H9 (cell line): ENCODE data around the gene GPR156. TPM values are rescaled to one million over a fixed set of nuclear protein-coding genes. Genes with fewer than 3 reads are reported as not detected.

Experiments used
- DNase-seq: peaks from one replicate; pipeline ENCODE4 v3.0.0-alpha.2; 2017
- H2AFZ ChIP-seq: one replicate; pipeline ENCODE4 v1.6.1; 2013; ENCODE audit warnings: mild to moderate bottlenecking, low read length, control low read depth, moderate library complexity
- H2AK5ac ChIP-seq: 2 replicates; pipeline ENCODE4 v1.6.1; 2013; ENCODE audit warnings: low read length, control low read depth, mixed read lengths; ENCODE audit not compliant: insufficient read length
- H2BK120ac ChIP-seq: one replicate; pipeline ENCODE4 v1.6.1; 2013; ENCODE audit warnings: low read depth, mild to moderate bottlenecking, low read length, control low read depth, inconsistent platforms; ENCODE audit not compliant: poor library complexity, severe bottlenecking
- H2BK12ac ChIP-seq: 2 replicates; pipeline ENCODE4 v1.6.1; 2013; ENCODE audit warnings: low read length, control low read depth, mixed read lengths, low read depth; ENCODE audit not compliant: insufficient read length
- H2BK15ac ChIP-seq: 2 replicates; pipeline ENCODE4 v1.6.1; 2013; ENCODE audit warnings: low read depth, low read length, control low read depth
- H2BK20ac ChIP-seq: one replicate; pipeline ENCODE4 v1.6.1; 2013; ENCODE audit warnings: low read depth, mild to moderate bottlenecking, low read length, control low read depth, inconsistent platforms; ENCODE audit not compliant: poor library complexity, severe bottlenecking
- H2BK5ac ChIP-seq: 2 replicates; pipeline ENCODE4 v1.6.1; 2013; ENCODE audit warnings: low read length, control low read depth, mixed read lengths; ENCODE audit not compliant: insufficient read length
- H3K14ac ChIP-seq: 2 replicates; pipeline ENCODE4 v1.6.1; 2013; ENCODE audit warnings: low read length, control low read depth; ENCODE audit not compliant: insufficient read depth
- H3K18ac ChIP-seq: 2 replicates; pipeline ENCODE4 v1.6.1; 2013; ENCODE audit warnings: low read depth, mild to moderate bottlenecking, mixed read lengths, low read length, control low read depth; ENCODE audit not compliant: insufficient read length
- H3K23ac ChIP-seq: 2 replicates; pipeline ENCODE4 v1.6.1; 2013; ENCODE audit warnings: low read length, control low read depth, mixed read lengths, low read depth; ENCODE audit not compliant: insufficient read length
- H3K23me2 ChIP-seq: 2 replicates; pipeline ENCODE4 v1.6.1; 2013; ENCODE audit warnings: low read depth, mild to moderate bottlenecking, mixed read lengths, low read length, control low read depth; ENCODE audit not compliant: insufficient read length, poor library complexity, severe bottlenecking
- H3K27ac ChIP-seq: 2 replicates; pipeline ENCODE4 v1.5.1; 2013; ENCODE audit warnings: low read length, control low read depth, mixed read lengths, low read depth; ENCODE audit not compliant: insufficient read length
- H3K27me3 ChIP-seq: 2 replicates; pipeline ENCODE4 v1.6.1; 2013; ENCODE audit warnings: low read length, control low read depth, inconsistent platforms; ENCODE audit not compliant: insufficient read depth
- H3K4ac ChIP-seq: 2 replicates; pipeline ENCODE4 v1.6.1; 2013; ENCODE audit warnings: low read depth, mild to moderate bottlenecking, control low read depth, inconsistent platforms, low read length, moderate library complexity
- H3K4me1 ChIP-seq: 2 replicates; pipeline ENCODE4 v1.6.1; 2013; ENCODE audit warnings: low read length, control low read depth, inconsistent platforms; ENCODE audit not compliant: insufficient read depth
- H3K4me2 ChIP-seq: 2 replicates; pipeline ENCODE4 v1.6.1; 2013; ENCODE audit warnings: low read length, control low read depth, mixed read lengths; ENCODE audit not compliant: insufficient read length, insufficient read depth
- H3K56ac ChIP-seq: 2 replicates; pipeline ENCODE4 v1.6.1; 2013; ENCODE audit warnings: low read depth, mild to moderate bottlenecking, mixed read lengths, low read length, control low read depth; ENCODE audit not compliant: insufficient read length
- H3K79me1 ChIP-seq: 2 replicates; pipeline ENCODE4 v1.6.1; 2013; ENCODE audit warnings: low read depth, mild to moderate bottlenecking, moderate library complexity, low read length, control low read depth, inconsistent platforms; ENCODE audit not compliant: insufficient read depth, poor library complexity, severe bottlenecking
- H3K79me2 ChIP-seq: 2 replicates; pipeline ENCODE4 v1.6.1; 2013; ENCODE audit warnings: low read length, control low read depth, inconsistent platforms; ENCODE audit not compliant: insufficient read depth
- H3K9ac ChIP-seq: 2 replicates; pipeline ENCODE4 v1.6.1; 2013; ENCODE audit warnings: low read length, control low read depth, mixed read lengths; ENCODE audit not compliant: insufficient read length; ENCODE audit errors: extremely low read depth
- H3K9me3 ChIP-seq: one replicate; pipeline ENCODE4 v1.6.1; 2013; ENCODE audit warnings: low read depth, low read length, inconsistent platforms; ENCODE audit not compliant: control insufficient read depth
- H3T11ph ChIP-seq: one replicate; pipeline ENCODE4 v1.6.1; 2013; ENCODE audit warnings: mild to moderate bottlenecking, low read length, control low read depth, inconsistent platforms
- H4K20me1 ChIP-seq: one replicate; pipeline ENCODE4 v1.6.1; 2013; ENCODE audit not compliant: control insufficient read depth, insufficient read length, insufficient read depth
- H4K5ac ChIP-seq: 2 replicates; pipeline ENCODE4 v1.6.1; 2013; ENCODE audit warnings: low read depth, mild to moderate bottlenecking, mixed read lengths, low read length, control low read depth; ENCODE audit not compliant: insufficient read length
- H4K8ac ChIP-seq: replicated peaks from 2 replicates; pipeline ENCODE4 v1.6.1; 2013; ENCODE audit warnings: low read length, control low read depth, mixed read lengths, low read depth; ENCODE audit not compliant: insufficient read length
- H4K91ac ChIP-seq: 2 replicates; pipeline ENCODE4 v1.6.1; 2013; ENCODE audit warnings: low read depth, mild to moderate bottlenecking, moderate library complexity, mixed read lengths, low read length, control low read depth; ENCODE audit not compliant: insufficient read length
- H3K27ac Mint-ChIP-seq, 3 experiments: 2 replicates in 2 of 3; 3 replicates in 1 of 3; pipeline ENCODE4 v1.8.0; 2020 to 2021; ENCODE audit warnings: mixed read lengths in 3 of 3, mild to moderate bottlenecking in 1 of 3, moderate library complexity in 1 of 3
- H3K27me3 Mint-ChIP-seq: 2 replicates; pipeline ENCODE4 v1.8.0; 2021; ENCODE audit warnings: low read depth, mild to moderate bottlenecking, moderate library complexity, mixed read lengths
- H3K36me3 Mint-ChIP-seq, 3 experiments: 2 replicates in 2 of 3; 3 replicates in 1 of 3; pipeline ENCODE4 v1.8.0; 2020 to 2021; ENCODE audit warnings: low read depth in 3 of 3, mixed read lengths in 3 of 3; ENCODE audit not compliant: insufficient read depth in 1 of 3
- H3K4me1 Mint-ChIP-seq, 2 experiments: 2 replicates each; pipeline ENCODE4 v1.8.0; 2020; ENCODE audit warnings: mixed read lengths in 2 of 2
- H3K4me3 Mint-ChIP-seq, 2 experiments: 2 replicates in 1 of 2; 3 replicates in 1 of 2; pipeline ENCODE4 v1.8.0; 2020 to 2021; ENCODE audit warnings: mild to moderate bottlenecking in 2 of 2, mixed read lengths in 2 of 2, moderate library complexity in 1 of 2
- H3K9me3 Mint-ChIP-seq, 2 experiments: 2 replicates in 1 of 2; 3 replicates in 1 of 2; pipeline ENCODE4 v1.8.0; 2020; ENCODE audit warnings: mild to moderate bottlenecking in 2 of 2, mixed read lengths in 2 of 2, moderate library complexity in 1 of 2
- CTCF ChIP-seq: fragments of 200-600 bp; sonication (generic); conservative IDR thresholded peaks from 3 replicates; pipeline ENCODE4 v1.8.0; 2021; ENCODE audit warnings: antibody characterized with exemption, mild to moderate bottlenecking
- WGBS: extraction: QIAGEN DNeasy Blood & Tissue Kit; methylation state at CpG from one replicate; pipeline ENCODE4 v1.1.7; 2013; ENCODE audit warnings: missing lambda C conversion rate, low lambda C conversion rate, mixed read lengths; ENCODE audit not compliant: insufficient read length; ENCODE audit errors: extremely low coverage; 5-methylcytosine and 5-hydroxymethylcytosine counted together
- total RNA-seq: library from RNA; stranded (reverse); gene quantifications from 2 replicates; pipeline ENCODE4 v1.2.1, GENCODE V29; 2021

The GPR156 gene
- total RNA-seq, 1 experiment from 2014 or later, result 1.8 TPM

GRCh38 chr3:120198305-120198878 is 86.6 kb downstream of the GPR156 start:
- no peak overlapping the region for H3K27ac ChIP-seq
- WGBS, result no CpG with 5 or more reads among the region's 3 CpGs
- H3K4me2 ChIP-seq, result no peak overlapping the region
- H4K91ac ChIP-seq, result no peak overlapping the region
- H3K23me2 ChIP-seq, result no peaks in the 10 kb centered on the region
- H3T11ph ChIP-seq, result no peak overlapping the region
- Mint-ChIP-seq H3K27me3 (no peaks in the 10 kb centered on the region), H3K36me3 (no peaks in the 10 kb centered on the region), H3K27ac (no peak overlapping the region), H3K9me3 (no peaks in the 10 kb centered on the region), H3K4me1 (peaks cover 2 to 5% of the 10 kb centered on the region in 2 experiments; a peak in 3 of 4 replicates), H3K4me3 (no peak overlapping the region)
- no peaks in the 10 kb centered on the region for H4K20me1 ChIP-seq
- H4K5ac ChIP-seq, result no peak overlapping the region
- no peak overlapping the region for H3K56ac ChIP-seq
- H3K27me3 ChIP-seq, result no peaks in the 10 kb centered on the region
- H2AFZ ChIP-seq, result no peak overlapping the region
- H3K79me1 ChIP-seq, result no peaks in the 10 kb centered on the region
- H3K9ac ChIP-seq, result no peak overlapping the region
- no peak overlapping the region for H3K23ac ChIP-seq
- H3K4ac ChIP-seq, result no peak overlapping the region
- H3K18ac ChIP-seq, result no peak overlapping the region
- H2BK15ac ChIP-seq, result no peak overlapping the region
- no peak overlapping the region for H2BK120ac ChIP-seq
- peak; percentile 27; the same call in 1 of the 3 replicates for TF ChIP-seq CTCF
- H2BK20ac ChIP-seq, result no peak overlapping the region
- no peaks in the 10 kb centered on the region; the same call in 1 of the 2 replicates for H3K4me1 ChIP-seq
- H2BK5ac ChIP-seq, result no peak overlapping the region
- H3K14ac ChIP-seq, result no peak overlapping the region
- no peak overlapping the region for H2BK12ac ChIP-seq
- no peak overlapping the region for H4K8ac ChIP-seq
- no peak overlapping the region for H2AK5ac ChIP-seq
- no peaks in the 10 kb centered on the region for H3K79me2 ChIP-seq
- no peaks in the 10 kb centered on the region for H3K9me3 ChIP-seq
- DNase-seq, result no peak
